ENCODE data around the gene LGALS9B. TPM values are rescaled to one million over a fixed set of nuclear protein-coding genes. Genes with fewer than 3 reads are reported as not detected.
"Not testable (repeated sequence)": the region's sequence is repeated elsewhere in the genome, so short reads cannot be mapped to it uniquely, and the experiment has no call there.

Gene LGALS9B
- total RNA-seq, 1 experiment from 2014 or later: not detected

- DNase-seq (ENCODE audit: low read depth): not testable (repeated sequence)
Measured at GRCh38 chr17:20417492-20418080, 49.8 kb downstream of the LGALS9B start.

- DNase-seq (ENCODE audit: low read depth): not testable (repeated sequence)
Measured at GRCh38 chr17:20416381-20416911, 50.9 kb downstream of the LGALS9B start.

GRCh38 chr17:20415479-20415878, 51.9 kb downstream of the LGALS9B start:
- not testable (repeated sequence) for DNase-seq (ENCODE audit: low read depth)

- not testable (repeated sequence) for DNase-seq (ENCODE audit: low read depth)
Measured at GRCh38 chr17:20401306-20402022, 65.9 kb downstream of the LGALS9B start.

GRCh38 chr17:20400559-20401305, 66.6 kb downstream of the LGALS9B start:
- not testable (repeated sequence) for DNase-seq (ENCODE audit: low read depth)

Small RNA genes lying within 50 kb of the gene (small RNA-seq; reads per million reads assigned to genes)
- gene YWHAEP3: not detected

Other genes starting within 250 kb of the LGALS9B start
- gene CDRT15L2, start 112.2 kb upstream of the LGALS9B start, total RNA-seq (2014; rRNA removed; shearing (Covaris generic)): not detected in 2 replicates